GM19239 (cell line): ENCODE data around the gene CYP46A1.

Source experiments
- DNase-seq: peaks from one replicate; pipeline ENCODE4 v3.0.0; 2011; ENCODE audit warnings: low spot score; ENCODE audit not compliant: insufficient read length
- FAIRE-seq: peaks from 2 replicates; lab custom pipeline; 2011; peaks lifted over from hg19 to GRCh38; lab: Jason Lieb, UNC

CYP46A1 gene

DNA sequence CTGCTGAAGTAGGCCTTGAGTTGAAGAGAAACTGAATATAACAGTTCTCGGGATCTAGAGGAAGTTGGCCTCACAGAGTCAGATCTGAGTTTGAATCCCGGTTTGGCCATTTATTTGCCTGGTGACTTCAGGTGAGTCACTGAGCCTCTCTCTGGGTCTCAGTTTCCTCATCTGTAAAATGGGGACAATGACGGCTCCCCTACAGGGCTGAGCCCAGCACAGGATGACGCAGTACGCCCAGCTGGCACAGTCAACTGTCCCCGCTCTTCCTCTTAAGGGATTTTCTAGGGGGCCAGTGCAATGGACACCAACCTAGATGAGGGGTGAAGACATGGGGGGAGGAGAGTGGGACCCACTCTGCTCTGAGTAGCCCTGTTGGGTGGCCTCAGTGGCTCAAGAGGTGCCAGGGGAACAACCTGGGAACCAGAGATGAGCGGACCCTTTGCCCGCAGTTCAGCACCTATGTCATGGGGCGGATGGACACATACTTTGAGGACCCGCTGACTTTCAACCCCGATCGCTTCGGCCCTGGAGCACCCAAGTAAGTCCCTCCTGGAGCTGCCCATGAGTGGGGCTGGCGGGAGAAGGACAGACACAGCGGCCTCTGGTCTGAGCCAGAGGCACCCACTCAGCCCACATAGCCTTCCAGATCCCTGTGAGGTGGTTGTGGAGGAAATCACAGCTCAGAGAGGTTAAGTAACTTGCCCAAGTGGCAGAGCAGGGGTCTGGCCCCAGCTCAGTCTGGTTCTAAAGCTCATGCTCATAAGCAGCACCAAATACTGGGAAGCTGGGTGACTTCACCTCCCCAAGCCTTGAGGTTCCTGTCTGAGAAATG lies 41.1 kb downstream of the CYP46A1 start:
- DNase-seq (no peak), FAIRE-seq (no peak)

- no peak for FAIRE-seq
- DNase-seq = no peak
These were observed 41.9 kb downstream of the CYP46A1 start for GRCh38 chr14:99725774-99726537.

DNA sequence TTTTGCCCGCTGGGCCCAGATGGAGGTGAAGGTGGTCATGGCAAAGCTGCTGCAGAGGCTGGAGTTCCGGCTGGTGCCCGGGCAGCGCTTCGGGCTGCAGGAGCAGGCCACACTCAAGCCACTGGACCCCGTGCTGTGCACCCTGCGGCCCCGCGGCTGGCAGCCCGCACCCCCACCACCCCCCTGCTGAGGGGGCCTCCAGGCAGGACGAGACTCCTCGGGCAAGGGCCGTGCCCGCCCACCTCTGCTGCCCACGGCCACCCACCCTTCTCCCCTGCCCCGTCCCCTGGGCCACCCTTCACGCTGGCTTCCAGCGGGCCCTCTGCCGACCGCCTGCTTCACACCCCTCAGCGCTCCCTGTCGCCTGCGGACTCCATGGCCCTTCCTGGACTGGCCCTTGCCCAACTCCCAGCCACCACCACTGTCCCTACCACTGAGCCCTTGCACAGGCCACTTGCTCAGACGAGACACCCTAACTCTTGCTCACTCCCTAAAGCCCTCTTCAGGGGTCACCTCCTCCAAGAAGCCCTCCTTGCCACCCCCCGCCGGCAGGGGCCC lies 42.5 kb downstream of the CYP46A1 start:
- FAIRE-seq = no peak

DNA sequence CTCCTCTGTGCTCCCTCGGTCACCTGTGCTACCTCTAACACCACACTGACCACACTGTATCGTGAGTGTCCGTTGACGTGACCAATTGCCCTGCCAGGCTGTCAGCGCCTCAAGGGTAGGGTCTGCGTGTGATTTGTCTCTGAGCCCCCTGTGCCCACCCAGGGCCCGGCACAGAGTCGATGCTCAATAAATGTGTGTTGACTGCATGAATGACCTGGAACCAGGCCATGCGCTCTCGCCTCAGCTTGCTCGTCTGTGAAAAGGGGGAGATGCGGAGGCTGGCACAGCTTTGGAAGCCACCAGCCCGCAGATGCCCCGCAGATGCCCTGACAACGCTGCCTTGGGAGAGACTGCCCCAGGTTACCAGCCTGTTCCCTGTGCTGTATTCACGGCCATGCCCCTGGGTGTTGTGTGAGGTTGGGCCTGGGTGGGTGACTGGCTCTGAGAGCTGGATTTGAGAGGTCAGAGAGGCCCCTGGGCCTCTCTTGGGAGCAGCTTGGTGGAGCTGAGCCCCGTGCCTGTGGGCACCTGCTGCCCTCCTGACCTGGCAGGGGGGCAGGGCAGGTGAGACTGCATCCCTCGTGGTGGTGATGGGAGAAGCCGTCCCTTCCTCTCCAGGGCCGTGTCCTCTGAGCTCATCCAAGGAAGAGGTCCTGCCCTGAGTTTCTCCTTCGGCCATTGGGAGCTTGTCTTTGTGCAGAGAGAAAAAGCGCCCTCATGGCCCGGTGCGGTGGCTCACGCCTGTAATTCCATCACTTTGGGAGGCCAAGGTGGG lies 43.2 kb downstream of the CYP46A1 start:
- DNase-seq = no peak
- FAIRE-seq = no peak

More for the DNA sequence above, 42.5 kb downstream of the CYP46A1 start:
- DNase-seq = no peak

DNA sequence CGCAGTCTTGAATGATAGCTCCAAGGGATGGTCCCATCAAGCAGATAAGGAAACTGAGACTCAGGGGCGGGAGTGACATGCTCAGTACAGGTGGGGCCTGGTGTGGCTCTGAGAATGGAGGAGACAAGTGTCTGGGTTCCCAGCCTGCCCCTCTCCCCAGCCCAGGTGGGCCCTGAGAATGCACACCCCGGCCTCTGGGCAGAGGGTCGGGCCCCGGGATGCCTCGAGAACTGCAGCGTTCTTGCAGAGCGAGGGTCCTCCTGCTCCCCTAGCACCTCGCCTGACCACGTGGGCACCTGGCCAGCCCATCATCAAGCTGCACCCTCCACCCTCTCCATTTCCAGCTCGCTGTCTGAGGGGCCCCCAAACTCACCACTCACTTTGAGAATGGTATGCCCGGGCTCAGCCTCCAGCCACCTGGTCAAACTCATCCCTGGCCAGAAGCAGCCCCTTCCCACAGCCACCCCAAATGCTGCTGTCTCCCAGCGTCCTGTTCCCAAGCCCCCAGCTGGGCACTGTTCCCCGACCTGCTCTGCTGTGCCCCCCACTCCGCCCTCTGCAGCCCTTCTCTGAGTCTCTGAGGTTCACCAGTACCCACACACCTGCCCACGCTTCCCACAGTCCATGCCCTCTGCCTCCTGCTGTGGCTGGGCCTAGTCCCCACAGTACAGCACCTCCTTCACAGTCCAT lies 44.3 kb downstream of the CYP46A1 start:
- DNase-seq (no peak), FAIRE-seq (no peak)

GRCh38 chr14:99728981-99729451 lies 44.9 kb downstream of the CYP46A1 start:
- no peak for FAIRE-seq

GRCh38 chr14:99729991-99730875 lies 46.1 kb downstream of the CYP46A1 start:
- DNase-seq (peak; percentile 94), FAIRE-seq (peak; percentile 78)

More at GRCh38 chr14:99728981-99729451, 44.9 kb downstream of the CYP46A1 start:
- DNase-seq = no peak

DNA sequence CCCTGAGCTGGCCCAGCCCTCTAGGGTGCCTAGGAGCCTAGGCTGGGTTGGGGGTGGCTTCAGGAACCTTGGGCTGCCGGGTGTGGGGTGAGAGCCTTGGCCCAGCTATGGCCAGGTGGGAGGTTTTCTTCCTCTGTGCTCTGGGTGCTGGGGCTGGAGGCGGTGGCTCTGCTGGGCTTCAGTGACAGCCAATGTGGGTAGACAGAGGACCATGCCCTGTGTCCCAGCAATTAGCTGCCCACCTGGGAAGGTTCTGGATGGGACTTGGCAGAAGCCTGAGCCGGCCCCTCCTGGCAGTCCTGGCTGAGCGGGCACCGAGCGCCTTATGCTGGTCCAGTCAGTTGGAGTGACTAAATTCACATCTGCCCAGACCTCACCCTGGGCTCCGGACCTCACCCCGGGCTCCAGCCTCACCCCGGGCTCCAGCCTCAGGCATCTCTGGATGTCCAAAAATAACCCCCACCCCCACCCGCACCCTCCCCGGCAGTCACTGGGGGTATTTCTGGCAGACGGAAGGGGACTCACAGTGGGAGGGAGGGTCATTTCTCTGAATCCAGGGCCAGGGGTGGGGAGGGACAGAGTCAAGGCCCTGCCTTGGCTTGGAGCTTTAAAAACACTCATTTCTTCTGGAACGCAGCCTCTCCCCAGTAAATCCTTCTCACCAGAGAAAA lies 46.9 kb downstream of the CYP46A1 start:
- no peak for DNase-seq
- FAIRE-seq = no peak

DNA sequence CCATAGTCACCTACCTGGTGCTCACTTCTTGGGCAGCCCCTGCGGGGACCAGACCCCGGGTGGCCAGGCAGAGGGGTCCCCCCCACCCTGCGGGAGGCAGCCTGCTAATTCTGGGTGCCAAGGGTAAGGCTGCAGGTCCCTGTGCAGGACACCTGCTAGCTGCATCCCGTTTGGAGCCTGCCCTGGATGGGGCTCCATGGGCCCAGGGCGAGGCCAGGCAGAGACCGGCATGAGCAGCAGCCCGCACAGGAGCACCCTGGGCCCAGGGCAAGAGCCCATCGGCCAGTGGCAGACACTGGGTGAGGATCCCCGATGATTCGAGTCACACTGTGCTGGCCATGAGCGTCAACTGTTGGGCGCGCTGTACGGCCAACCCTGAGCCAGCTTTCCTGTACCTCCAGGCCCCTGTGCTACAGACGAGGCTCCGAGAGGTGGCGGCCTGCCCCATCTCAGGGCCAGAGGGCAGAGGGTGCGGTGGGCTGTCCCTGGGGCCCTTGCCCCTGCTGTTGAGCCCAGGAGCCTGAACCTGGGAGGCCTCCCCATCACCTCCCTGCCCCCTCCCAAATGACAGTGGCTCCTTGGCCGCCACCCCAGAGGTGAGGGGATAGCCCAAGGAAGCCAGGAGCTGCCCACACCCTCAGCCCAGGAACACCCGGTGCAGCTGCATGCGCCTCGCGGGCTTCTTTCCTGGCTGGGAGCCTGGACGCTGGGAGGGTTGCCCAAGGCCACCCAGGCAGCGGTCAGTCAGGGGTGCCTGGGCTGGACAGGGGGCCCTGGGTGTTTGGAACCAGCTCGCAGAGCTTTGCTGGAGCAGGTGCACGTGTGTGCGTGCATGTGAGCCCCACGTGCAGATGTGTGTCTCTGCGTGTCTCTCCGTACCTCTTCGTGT lies 47.7 kb downstream of the CYP46A1 start:
- FAIRE-seq = no peak
- no peak for DNase-seq

- DNase-seq = no peak
- no peak for FAIRE-seq
These were observed 48.5 kb downstream of the CYP46A1 start for GRCh38 chr14:99732436-99733210.

DNA sequence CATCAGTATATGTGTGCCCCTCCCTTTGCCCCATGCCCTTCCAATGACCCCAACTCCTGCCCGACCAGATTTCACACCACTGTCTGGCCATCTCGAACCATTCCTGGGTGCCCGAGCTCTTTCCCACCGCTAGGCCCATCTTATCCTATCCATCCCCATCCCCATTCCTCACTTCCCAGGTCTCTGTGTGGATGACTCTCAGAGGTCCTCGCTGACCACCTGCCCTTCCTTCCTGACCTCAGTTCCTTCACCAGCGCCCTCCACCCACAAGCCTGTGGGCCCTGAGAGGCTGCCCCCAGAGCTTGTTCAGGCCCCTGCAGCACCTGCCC lies 49.1 kb downstream of the CYP46A1 start:
- DNase-seq = no peak

GRCh38 chr14:99733540-99734405 lies 49.7 kb downstream of the CYP46A1 start:
- DNase-seq = no peak
- no peak for FAIRE-seq

More for the DNA sequence above, 49.1 kb downstream of the CYP46A1 start:
- FAIRE-seq = no peak

GRCh38 chr14:99734406-99735051 lies 50.4 kb downstream of the CYP46A1 start:
- DNase-seq (no peak), FAIRE-seq (no peak)

- no peak for DNase-seq
These were observed 51.4 kb downstream of the CYP46A1 start for GRCh38 chr14:99735189-99736135.

More at GRCh38 chr14:99735189-99736135, 51.4 kb downstream of the CYP46A1 start:
- no peak for FAIRE-seq
